Naive thymus-derived CD4-positive, alpha-beta T cell (primary cell): ENCODE data around the gene KLC1. TPM values are rescaled to one million over a fixed set of nuclear protein-coding genes. Genes with fewer than 3 reads are reported as not detected.

Experiments
- ATAC-seq: fragments of 150-1000 bp; cut with Tn5 transposase; 2 replicates; pipeline ENCODE4 v1.10.0; 2021; ENCODE audit warnings: mild to moderate bottlenecking, moderate library complexity
- CTCF ChIA-PET: fragments of 350-600 bp; sonication (Branson Sonifier 250); formaldehyde crosslinking; loops from one replicate; lab custom pipeline; 2021; ENCODE audit warnings: antibody characterized with exemption; lab: Charles Lee
- POLR2A ChIA-PET: fragments of 350-600 bp; sonication (Branson Sonifier 250); formaldehyde crosslinking; loops from one replicate; lab custom pipeline; 2021; ENCODE audit warnings: antibody characterized with exemption, inconsistent platforms; lab: Charles Lee
- DNase-seq, 9 donors: peaks; one replicate each; pipeline versions ENCODE4 v3.0.0 to v3.0.0-alpha.2; 2020 to 2022; ENCODE audit warnings: mixed read lengths in 1 of 9
- H3K27ac ChIP-seq: one replicate; pipeline ENCODE4 v1.7.0; 2013; ENCODE audit warnings: mild to moderate bottlenecking, low read depth, low read length, moderate library complexity
- H3K27me3 ChIP-seq, 2 donors: one replicate each; pipeline ENCODE4 v1.7.0; 2013; ENCODE audit warnings: low read length in 2 of 2, mild to moderate bottlenecking in 2 of 2, moderate library complexity in 2 of 2; ENCODE audit not compliant: control insufficient read depth in 2 of 2, insufficient read depth in 2 of 2
- H3K36me3 ChIP-seq, 3 experiments: 1 replicate in 2 of 3; 2 replicates in 1 of 3; pipeline ENCODE4 v1.7.0; 2013; ENCODE audit warnings: low read length in 3 of 3, mild to moderate bottlenecking in 3 of 3, moderate library complexity in 1 of 3; ENCODE audit not compliant: insufficient read depth in 3 of 3, control insufficient read depth in 2 of 3
- H3K4me1 ChIP-seq, 2 donors: one replicate each; pipeline ENCODE4 v1.7.0; 2013; ENCODE audit warnings: low read length in 2 of 2, mild to moderate bottlenecking in 2 of 2, moderate library complexity in 1 of 2; ENCODE audit not compliant: control insufficient read depth in 2 of 2, insufficient read depth in 2 of 2
- H3K4me3 ChIP-seq: 2 replicates; pipeline ENCODE4 v1.7.0; 2013; ENCODE audit warnings: mild to moderate bottlenecking, low read length
- H3K9me3 ChIP-seq, 3 experiments: 1 replicate in 2 of 3; 2 replicates in 1 of 3; pipeline ENCODE4 v1.7.0; 2013; ENCODE audit warnings: low read length in 3 of 3; ENCODE audit not compliant: control insufficient read depth in 2 of 3
- H3K27ac Mint-ChIP-seq, 9 donors: one replicate each; pipeline ENCODE4 v1.8.0; 2020 to 2022; ENCODE audit warnings: mixed read lengths in 9 of 9, mild to moderate bottlenecking in 8 of 9, moderate library complexity in 5 of 9, inconsistent platforms in 2 of 9
- H3K27me3 Mint-ChIP-seq, 5 donors: one replicate each; pipeline ENCODE4 v1.8.0; 2021 to 2022; ENCODE audit warnings: mixed read lengths in 5 of 5, mild to moderate bottlenecking in 1 of 5
- H3K36me3 Mint-ChIP-seq, 5 donors: one replicate each; pipeline ENCODE4 v1.8.0; 2020 to 2022; ENCODE audit warnings: mixed read lengths in 5 of 5, mild to moderate bottlenecking in 3 of 5, inconsistent platforms in 1 of 5
- H3K4me1 Mint-ChIP-seq, 7 donors: one replicate each; pipeline ENCODE4 v1.8.0; 2020 to 2022; ENCODE audit warnings: mixed read lengths in 7 of 7, mild to moderate bottlenecking in 3 of 7, inconsistent platforms in 1 of 7
- H3K4me3 Mint-ChIP-seq, 10 donors: one replicate each; pipeline ENCODE4 v1.8.0; 2020 to 2022; ENCODE audit warnings: mild to moderate bottlenecking in 10 of 10, mixed read lengths in 10 of 10, moderate library complexity in 6 of 10, inconsistent platforms in 2 of 10
- H3K9me3 Mint-ChIP-seq, 11 donors: one replicate each; pipeline ENCODE4 v1.8.0; 2020 to 2022; ENCODE audit warnings: mixed read lengths in 11 of 11, mild to moderate bottlenecking in 4 of 11, inconsistent platforms in 1 of 11, moderate library complexity in 1 of 11
- intact Hi-C, 2 donors: fragments of 100-400 bp; cut with micrococcal nuclease; formaldehyde crosslinking; loops; one replicate each; pipeline ENCODE4 v1.15.1; 2023
- polyA plus RNA-seq, 2 donors: library from polyadenylated mRNA; unstranded; fragments of 300-500 nt; fragmentation: Illumina TruSeq; gene quantifications; one replicate each; pipeline ENCODE4 v1.2.3, GENCODE V29; 2021
- total RNA-seq, 6 experiments: library from RNA in 5 of 6; stranded (reverse) in 5 of 6; gene quantifications; 1 replicate in 5 of 6; 2 replicates in 1 of 6; pipeline ENCODE4 v1.2.3 and lab custom pipeline; 2021 to 2026

Gene KLC1
- total and polyA plus RNA-seq, 7 experiments from 2014 or later: 65.5 to 268 (median 161) TPM

DNA sequence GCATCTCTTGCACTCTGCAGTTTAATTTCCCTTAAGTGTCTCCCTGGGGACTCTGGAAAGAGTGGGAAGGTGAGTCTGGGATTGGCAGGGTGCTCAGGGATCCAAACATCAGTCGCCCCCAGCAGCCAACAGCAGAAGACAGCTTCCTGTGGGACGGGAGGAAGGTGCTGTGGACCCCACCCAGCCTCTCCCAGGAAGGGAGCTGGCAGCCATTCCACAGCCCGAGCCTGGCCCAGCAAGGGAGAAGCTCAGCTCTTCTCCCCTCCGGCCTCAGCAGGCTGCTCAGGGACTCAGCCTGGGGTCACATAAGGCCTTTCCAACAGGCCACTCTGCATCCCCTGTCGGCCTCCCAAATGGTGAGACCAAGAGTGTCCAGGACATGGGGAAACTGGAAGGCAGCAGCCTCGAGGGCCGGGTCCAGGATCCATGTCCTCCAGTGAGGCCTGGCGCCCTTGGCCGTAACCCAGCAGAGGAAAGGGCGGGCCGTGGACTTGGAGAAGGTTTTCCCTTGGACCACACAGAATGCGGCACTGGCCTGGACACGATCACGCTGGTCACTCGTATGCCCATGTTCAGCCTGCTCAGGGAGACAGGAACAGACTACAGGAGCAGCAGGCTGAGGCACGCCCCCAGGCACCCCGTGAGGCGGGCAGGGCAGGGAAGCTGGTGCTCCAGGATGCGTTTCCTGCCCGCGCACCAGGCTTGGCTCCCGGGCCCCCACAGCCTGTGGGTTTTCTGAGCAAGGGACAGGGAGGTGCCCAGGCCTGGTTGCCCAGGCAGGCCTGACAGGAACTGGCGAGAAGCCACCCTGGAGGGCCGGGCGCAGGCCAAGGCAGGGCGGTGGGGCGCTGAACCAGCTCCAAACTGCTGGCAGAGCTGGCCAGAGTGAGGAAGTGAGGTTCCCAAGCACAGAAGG, 82.8 kb downstream of the KLC1 start:
- Mint-ChIP-seq H3K4me3 (no peak overlapping the region), H3K27ac (peak overlapping the region in 3 of 9 donors; percentile 14 to 56 (median 25)), H3K27me3 (peaks cover 0 to 2% (median 0%) of the 10 kb centered on the region in 5 donors), H3K36me3 (peaks cover 0 to 4% (median 3%) of the 10 kb centered on the region in 5 donors), H3K9me3 (peaks cover 0 to 4% (median 0%) of the 10 kb centered on the region in 11 donors), H3K4me1 (peaks cover 6 to 34% (median 19%) of the 10 kb centered on the region in 7 donors)
- no peak overlapping the region for H3K27ac ChIP-seq
- ChIA-PET POLR2A (no interaction called here), CTCF (no interaction called here)
- peaks cover 0 to 13% (median 0%) of the 10 kb centered on the region in 3 experiments for H3K36me3 ChIP-seq
- no peaks in the 10 kb centered on the region for H3K9me3 ChIP-seq
- ATAC-seq (no peak), DNase-seq (no peak)
- peaks cover 5 to 10% of the 10 kb centered on the region in 2 donors for H3K4me1 ChIP-seq
- no peak overlapping the region for H3K4me3 ChIP-seq
- no peaks in the 10 kb centered on the region for H3K27me3 ChIP-seq
- intact Hi-C loops: loop anchor here in 1 of 2 donors (10.0 kb wide), 1 partner anchor 937 kb away; the partner anchor contains the start of gene TRAF3

DNA sequence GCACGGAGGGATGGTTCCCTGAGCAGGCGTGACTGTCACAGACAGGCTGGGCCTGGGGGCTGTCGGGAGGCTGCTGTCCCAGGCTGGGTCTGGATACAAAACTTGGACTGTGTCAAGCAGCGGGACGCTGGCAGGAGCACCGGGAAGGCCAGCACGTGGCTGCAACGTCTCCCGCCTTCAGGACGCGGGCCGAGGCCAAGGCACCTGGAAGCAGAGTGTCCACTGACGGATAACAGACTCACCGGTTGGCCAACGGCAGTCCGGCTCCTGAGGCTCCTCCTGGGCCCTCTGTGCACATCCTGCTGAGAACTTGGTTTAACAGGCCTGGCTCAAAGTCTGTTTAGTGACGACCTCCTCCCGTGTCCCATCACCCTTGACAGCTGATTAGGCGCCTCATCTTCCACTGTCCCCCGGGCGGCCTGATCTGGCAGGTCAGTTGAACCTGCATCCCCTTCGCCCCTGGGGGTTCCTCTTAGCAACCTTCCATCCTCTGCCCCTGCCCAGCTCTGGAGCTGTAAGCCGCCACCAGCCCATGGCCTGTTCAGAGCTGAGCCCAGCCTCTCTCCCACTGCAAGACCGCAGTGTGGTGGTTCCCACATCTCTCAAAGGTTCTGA, 83.7 kb downstream of the KLC1 start:
- intact Hi-C loops: loop anchor here in 1 of 2 donors (10.0 kb wide), 1 partner anchor 938 kb away; the partner anchor contains the start of gene TRAF3
- Mint-ChIP-seq H3K27ac (peak overlapping the region in 7 of 9 donors; percentile 1 to 71 (median 55)), H3K9me3 (peaks cover 0 to 4% (median 0%) of the 10 kb centered on the region in 11 donors), H3K4me1 (peaks cover 14 to 44% (median 28%) of the 10 kb centered on the region in 7 donors), H3K36me3 (peaks cover 0 to 5% (median 3%) of the 10 kb centered on the region in 5 donors), H3K27me3 (peaks cover 0 to 2% (median 0%) of the 10 kb centered on the region in 5 donors), H3K4me3 (peak overlapping the region in 2 of 10 donors; percentile 36 to 95)
- Histone ChIP-seq H3K27me3 (no peaks in the 10 kb centered on the region), H3K36me3 (peaks cover 0 to 9% (median 0%) of the 10 kb centered on the region in 3 experiments), H3K9me3 (no peaks in the 10 kb centered on the region), H3K27ac (no peak overlapping the region), H3K4me1 (peaks cover 8 to 10% of the 10 kb centered on the region in 2 donors), H3K4me3 (no peak overlapping the region)
- no peak for DNase-seq
- no peak for ATAC-seq
- ChIA-PET CTCF (no interaction called here), POLR2A (no interaction called here)

DNA sequence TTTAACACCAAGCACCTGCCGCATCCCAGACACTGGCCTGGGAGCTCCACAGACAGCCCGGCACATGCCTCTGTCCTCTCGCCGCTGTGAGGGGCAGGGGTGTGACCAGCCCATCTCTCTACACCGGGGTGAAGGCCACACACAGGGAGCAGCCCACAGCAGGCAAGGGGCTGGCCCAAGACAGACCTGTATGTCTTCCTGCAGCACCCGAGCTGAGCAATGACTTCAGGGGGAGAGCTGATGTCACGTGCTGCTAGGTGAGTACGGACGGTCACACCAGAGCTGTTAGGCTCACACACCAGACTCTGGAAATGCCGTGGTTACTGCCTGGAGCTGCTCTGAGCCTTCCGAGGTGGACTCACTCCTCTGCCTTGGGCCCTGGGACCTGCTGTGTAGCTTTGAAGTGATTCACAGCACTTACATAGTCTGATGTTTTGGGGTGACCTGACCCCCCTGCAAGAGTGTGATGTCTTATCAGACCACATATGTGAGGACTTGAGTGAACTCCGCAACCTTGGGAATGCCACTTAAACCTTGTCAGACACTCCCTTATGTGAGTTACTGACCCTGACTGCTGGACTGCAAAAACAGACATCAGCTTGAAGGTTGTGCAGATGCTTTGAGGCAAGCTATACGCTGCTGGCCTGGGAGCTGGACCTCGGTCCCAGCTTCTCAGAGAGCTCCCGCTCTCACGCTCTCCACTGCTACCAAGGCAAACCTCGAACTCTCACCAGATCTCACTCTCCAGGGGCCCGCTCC, 84.5 kb downstream of the KLC1 start:
- intact Hi-C loops: loop anchor here (2.0 to 10.0 kb wide), 5 partner anchors 193 to 939 kb away; partner anchors contain the start of genes EIF5 (in 1 of the 2), MARK3 (in 1 of the 2) and TRAF3 (in 1 of the 2)
- Mint-ChIP-seq H3K9me3 (peaks cover 0 to 4% (median 0%) of the 10 kb centered on the region in 11 donors), H3K27ac (peak overlapping the region in 5 of 9 donors; percentile 28 to 71 (median 55)), H3K4me1 (peaks cover 20 to 51% (median 35%) of the 10 kb centered on the region in 7 donors), H3K4me3 (peak overlapping the region; percentile 27 to 98 (median 94)), H3K36me3 (peaks cover 0 to 5% (median 3%) of the 10 kb centered on the region in 5 donors), H3K27me3 (peaks cover 0 to 2% (median 0%) of the 10 kb centered on the region in 5 donors)
- POLR2A ChIA-PET: no interaction called here
- no peak overlapping the region for H3K4me3 ChIP-seq
- peaks cover 0 to 2% (median 0%) of the 10 kb centered on the region in 3 experiments for H3K36me3 ChIP-seq
- CTCF ChIA-PET: no interaction called here
- H3K9me3 ChIP-seq: no peaks in the 10 kb centered on the region
- H3K27me3 ChIP-seq: no peaks in the 10 kb centered on the region
- H3K4me1 ChIP-seq: peaks cover 8 to 10% of the 10 kb centered on the region in 2 donors
- DNase-seq (no peak), ATAC-seq (no peak)
- no peak overlapping the region for H3K27ac ChIP-seq

DNA sequence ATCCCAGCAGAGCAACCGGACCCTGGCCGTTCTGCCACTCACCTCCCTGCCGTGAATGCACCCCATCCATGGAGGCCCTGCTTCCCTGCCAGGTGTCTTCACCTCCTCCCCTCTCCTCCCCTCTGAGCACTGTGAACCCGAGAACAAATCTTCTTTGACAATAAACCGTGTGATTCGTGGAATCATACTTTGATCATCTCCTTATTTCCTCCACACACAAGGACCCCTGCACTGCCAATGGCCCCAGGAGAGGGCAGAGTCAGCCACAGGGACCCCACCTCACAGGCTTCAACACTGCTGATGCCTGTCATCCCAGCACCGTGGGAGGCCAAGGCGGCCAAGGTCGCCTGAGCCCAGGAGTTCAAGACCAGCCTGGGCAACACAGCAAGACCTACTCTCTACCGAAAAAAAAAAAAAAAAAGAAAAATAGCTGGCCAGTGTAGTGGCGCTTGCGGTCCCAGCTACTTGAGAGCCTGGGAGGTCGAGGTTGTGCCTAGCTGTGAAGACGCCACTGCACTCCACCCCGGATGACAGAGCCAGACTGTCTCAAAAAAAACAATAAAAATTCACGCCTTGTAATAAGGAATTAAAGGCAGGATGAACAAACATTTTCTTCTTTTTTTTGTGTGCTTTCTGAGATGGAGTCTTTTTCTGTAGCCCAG, 85.2 kb downstream of the KLC1 start:
- H3K27me3 ChIP-seq: no peaks in the 10 kb centered on the region
- H3K4me1 ChIP-seq: peaks cover 8 to 10% of the 10 kb centered on the region in 2 donors
- intact Hi-C loops: loop anchor here (2.0 to 10.0 kb wide), 5 partner anchors 193 to 939 kb away; partner anchors contain the start of genes EIF5 (in 1 of the 2), MARK3 (in 1 of the 2) and TRAF3 (in 1 of the 2)
- H3K36me3 ChIP-seq: no peaks in the 10 kb centered on the region
- peaks cover 0 to 2% (median 0%) of the 10 kb centered on the region in 5 donors for H3K27me3 Mint-ChIP-seq
- H3K4me3 ChIP-seq: peak overlapping the region; percentile 56
- POLR2A ChIA-PET: interaction anchor here (0.6 kb wide), 1 partner anchor 48 kb away, joined by 4 read pairs; no protein-coding TSS in a partner anchor
- H3K9me3 ChIP-seq: no peaks in the 10 kb centered on the region
- peaks cover 0 to 5% (median 0%) of the 10 kb centered on the region in 5 donors for H3K36me3 Mint-ChIP-seq
- H3K27ac Mint-ChIP-seq: peak overlapping the region in 5 of 9 donors; percentile 14 to 91 (median 28)
- H3K27ac ChIP-seq: peak overlapping the region; percentile 73
- DNase-seq (no peak), ATAC-seq (no peak)
- H3K9me3 Mint-ChIP-seq: peaks cover 0 to 4% (median 0%) of the 10 kb centered on the region in 11 donors
- peak overlapping the region; percentile 50 to 98 (median 94) for H3K4me3 Mint-ChIP-seq
- CTCF ChIA-PET: no interaction called here
- H3K4me1 Mint-ChIP-seq: peaks cover 27 to 57% (median 40%) of the 10 kb centered on the region in 7 donors

DNA sequence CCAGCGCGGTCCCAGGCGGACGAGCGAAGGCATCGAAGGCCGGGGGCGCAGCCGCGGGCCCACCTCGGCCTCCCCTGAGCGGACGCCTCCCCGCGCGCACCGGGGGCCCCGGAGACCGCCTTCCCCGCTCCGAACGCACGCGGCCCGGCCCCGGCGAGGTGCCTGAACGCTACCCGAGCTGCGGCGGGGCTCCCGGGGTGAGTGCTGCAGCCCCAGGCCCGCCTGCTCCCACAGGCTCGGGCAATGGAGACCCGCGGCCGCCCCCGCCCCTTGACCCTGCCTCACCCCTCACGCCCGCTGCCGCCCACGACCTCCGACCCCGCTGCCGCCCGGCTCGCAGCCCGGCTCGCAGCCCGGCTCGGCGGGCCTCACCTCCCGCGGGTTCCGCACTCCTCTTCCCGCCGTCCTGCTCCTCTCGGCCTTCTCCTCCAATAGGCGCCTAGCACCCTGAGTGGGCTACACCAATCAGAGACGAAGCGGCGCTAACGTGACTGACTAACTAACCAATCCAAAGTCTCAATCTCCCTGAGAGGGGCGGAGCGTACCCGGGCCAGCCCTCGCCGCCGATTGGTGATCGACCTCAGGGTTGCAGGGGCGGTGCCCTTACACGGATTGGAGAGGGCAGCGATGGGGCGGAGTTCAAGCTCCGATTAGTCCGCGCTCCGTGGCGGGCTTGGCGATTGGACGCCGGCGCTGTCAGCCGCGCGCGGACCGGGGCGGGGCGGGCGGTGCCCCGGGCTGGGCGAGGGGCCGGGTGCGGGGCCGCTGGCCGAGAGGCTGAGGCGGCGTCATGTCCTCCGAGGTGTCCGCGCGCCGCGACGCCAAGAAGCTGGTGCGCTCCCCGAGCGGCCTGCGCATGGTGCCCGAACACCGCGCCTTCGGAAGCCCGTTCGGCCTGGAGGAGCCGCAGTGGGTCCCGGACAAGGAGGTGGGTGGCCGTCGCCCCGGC, 86.3 kb downstream of the KLC1 start, which contains the start of the genes XRCC3 and ZFYVE21:
XRCC3 (minus strand) TSS at position 400 of the 949 bp plus-strand sequence. CDS start 4,364 bp downstream, outside the sequence.
ZFYVE21 (plus strand) TSS at position 759 of the 949 bp plus-strand sequence; CDS start at position 791, 32 bp downstream.
- CTCF ChIA-PET: no interaction called here
- H3K36me3 ChIP-seq: no peaks in the 10 kb centered on the region
- ATAC-seq (peak; percentile 97), DNase-seq (peak; percentile 96 to 100 (median 100))
- peak within 1 kb of the TSS; percentile 40 to 95 (median 91) for H3K27ac Mint-ChIP-seq
- H3K27me3 Mint-ChIP-seq: peaks cover 0 to 2% (median 0%) of the 10 kb centered on the region in 5 donors
- H3K9me3 Mint-ChIP-seq: peaks cover 0 to 4% (median 0%) of the 10 kb centered on the region in 11 donors
- peaks cover 0 to 5% (median 0%) of the 10 kb centered on the region in 5 donors for H3K36me3 Mint-ChIP-seq
- H3K9me3 ChIP-seq: no peaks in the 10 kb centered on the region
- H3K4me1 ChIP-seq: peaks cover 8 to 13% of the 10 kb centered on the region in 2 donors
- peak within 1 kb of the TSS; percentile 89 to 98 (median 94) for H3K4me3 Mint-ChIP-seq
- intact Hi-C loops: loop anchor here (1.0 to 10.0 kb wide), 15 partner anchors 33 to 941 kb away; partner anchors contain the start of genes BAG5 (in 2 of the 2), COA8 (in 2 of the 2), KLC1 (in 2 of the 2) and MARK3 (in 2 of the 2)
- POLR2A ChIA-PET: interaction anchor here (0.5 to 1.2 kb wide), 5 partner anchors 32 to 1897 kb away, joined by 3 to 5 read pairs (median 3); partner anchors contain the start of gene KLC1
- peaks cover 38 to 69% (median 52%) of the 10 kb centered on the region in 7 donors for H3K4me1 Mint-ChIP-seq
- H3K4me3 ChIP-seq: peak within 1 kb of the TSS; percentile 56
- peak within 1 kb of the TSS; percentile 73 for H3K27ac ChIP-seq
- no peaks in the 10 kb centered on the region for H3K27me3 ChIP-seq
